T-helper 17 cell (primary cell): ENCODE data around the gene STK39. TPM values are rescaled to one million over a fixed set of nuclear protein-coding genes. Genes with fewer than 3 reads are reported as not detected.

Experiments used
- ATAC-seq: fragments of 150-1000 bp; cut with Tn5 transposase; 2 replicates; pipeline ENCODE4 v1.10.0; 2021; ENCODE audit warnings: mild to moderate bottlenecking, moderate library complexity
- DNase-seq, 3 donors: peaks; one replicate each; pipeline versions ENCODE4 v3.0.0 to v3.0.0-alpha.2; 2020 to 2021
- H3K9me3 ChIP-seq: one replicate; pipeline ENCODE4 v1.7.0; 2013; ENCODE audit warnings: low read length, mild to moderate bottlenecking; ENCODE audit not compliant: control insufficient read depth, poor library complexity, severe bottlenecking
- H3K27ac Mint-ChIP-seq: one replicate; pipeline ENCODE4 v1.8.0; 2022; ENCODE audit warnings: mild to moderate bottlenecking, moderate library complexity, mixed read lengths
- H3K27me3 Mint-ChIP-seq: one replicate; pipeline ENCODE4 v1.8.0; 2022; ENCODE audit warnings: mixed read lengths
- H3K36me3 Mint-ChIP-seq: one replicate; pipeline ENCODE4 v1.8.0; 2022; ENCODE audit warnings: low read depth, mixed read lengths
- H3K4me1 Mint-ChIP-seq: one replicate; pipeline ENCODE4 v1.8.0; 2022; ENCODE audit warnings: mild to moderate bottlenecking, mixed read lengths
- H3K4me3 Mint-ChIP-seq: one replicate; pipeline ENCODE4 v1.8.0; 2022; ENCODE audit warnings: mild to moderate bottlenecking, moderate library complexity, mixed read lengths
- total RNA-seq, 4 donors: library from RNA in 2 of 4; stranded (reverse) in 2 of 4; gene quantifications; one replicate each; pipeline ENCODE4 v1.2.3 and lab custom pipeline; 2022 to 2026

Gene STK39
- total RNA-seq, 2 donors from 2014 or later, result 24.1 to 26.1 TPM

DNA sequence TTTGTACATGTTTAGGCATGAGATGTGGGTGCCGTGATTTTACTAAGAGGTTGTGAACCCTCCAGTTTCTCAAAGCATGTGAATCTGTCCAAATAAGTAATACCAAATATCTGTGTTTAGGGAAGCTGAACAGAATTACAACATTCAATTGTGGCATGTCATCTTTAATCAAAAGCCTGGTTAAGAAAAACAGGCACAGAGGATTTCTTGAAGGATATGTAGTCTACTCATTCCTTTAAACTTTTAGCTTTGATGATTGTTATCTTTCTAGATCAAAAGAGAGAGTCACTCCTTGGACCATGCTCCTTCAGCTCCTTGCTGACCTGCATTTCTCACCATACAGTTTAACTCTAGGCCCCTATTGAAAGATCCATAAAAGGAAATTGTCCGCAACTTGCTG lies 296.8 kb downstream of the STK39 start:
- ATAC-seq (no peak), DNase-seq (no peak)
- Mint-ChIP-seq H3K27ac (no peak overlapping the region), H3K4me3 (no peak overlapping the region), H3K36me3 (peaks cover 3% of the 10 kb centered on the region), H3K4me1 (no peaks in the 10 kb centered on the region), H3K27me3 (no peaks in the 10 kb centered on the region)
- H3K9me3 ChIP-seq, result no peaks in the 10 kb centered on the region

DNA sequence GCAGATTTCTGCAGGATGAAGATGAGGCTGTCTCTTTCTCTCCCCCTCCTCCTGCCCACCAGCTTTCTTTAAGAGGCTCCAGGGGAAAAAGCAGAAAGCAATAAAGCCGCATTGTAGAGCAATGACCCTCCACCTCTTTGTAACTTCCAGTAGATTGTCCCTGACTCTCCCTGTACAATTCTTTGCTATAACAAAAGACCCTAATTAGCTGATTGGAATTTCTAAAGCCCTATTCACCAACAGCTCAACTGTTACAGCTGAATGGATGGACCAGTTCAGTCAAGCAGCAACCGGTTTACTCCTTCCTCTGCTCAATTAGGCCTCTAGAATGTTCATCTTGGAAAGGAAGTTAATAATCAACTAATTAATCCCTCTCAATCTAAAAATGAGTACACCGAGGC lies 301.0 kb downstream of the STK39 start:
- Mint-ChIP-seq H3K27ac (no peak overlapping the region), H3K4me1 (no peaks in the 10 kb centered on the region), H3K36me3 (no peaks in the 10 kb centered on the region), H3K27me3 (peaks cover 5% of the 10 kb centered on the region), H3K4me3 (no peak overlapping the region)
- no peaks in the 10 kb centered on the region for H3K9me3 ChIP-seq
- DNase-seq (no peak), ATAC-seq (no peak)

- ATAC-seq (no peak), DNase-seq (no peak)
- Mint-ChIP-seq H3K36me3 (no peaks in the 10 kb centered on the region), H3K27ac (no peak overlapping the region), H3K4me3 (no peak overlapping the region), H3K27me3 (peaks cover 8% of the 10 kb centered on the region), H3K4me1 (no peaks in the 10 kb centered on the region)
- H3K9me3 ChIP-seq, result no peaks in the 10 kb centered on the region
Observed at GRCh38 chr2:167945660-167946368, 301.6 kb downstream of the STK39 start.

- Mint-ChIP-seq H3K27ac (no peak overlapping the region), H3K4me3 (no peak overlapping the region), H3K4me1 (no peaks in the 10 kb centered on the region), H3K36me3 (no peaks in the 10 kb centered on the region), H3K27me3 (peaks cover 16% of the 10 kb centered on the region)
- no peak for ATAC-seq
- no peak for DNase-seq
- H3K9me3 ChIP-seq, result no peaks in the 10 kb centered on the region
Observed at GRCh38 chr2:167944825-167945659, 302.4 kb downstream of the STK39 start.

GRCh38 chr2:167943897-167944296 lies 303.5 kb downstream of the STK39 start:
- no peaks in the 10 kb centered on the region for H3K9me3 ChIP-seq
- no peak for ATAC-seq
- no peak for DNase-seq
- H3K27ac Mint-ChIP-seq, result no peak overlapping the region
- no peak overlapping the region for H3K4me3 Mint-ChIP-seq
- no peaks in the 10 kb centered on the region for H3K36me3 Mint-ChIP-seq
- no peaks in the 10 kb centered on the region for H3K4me1 Mint-ChIP-seq
- peaks cover 26% of the 10 kb centered on the region for H3K27me3 Mint-ChIP-seq

DNA sequence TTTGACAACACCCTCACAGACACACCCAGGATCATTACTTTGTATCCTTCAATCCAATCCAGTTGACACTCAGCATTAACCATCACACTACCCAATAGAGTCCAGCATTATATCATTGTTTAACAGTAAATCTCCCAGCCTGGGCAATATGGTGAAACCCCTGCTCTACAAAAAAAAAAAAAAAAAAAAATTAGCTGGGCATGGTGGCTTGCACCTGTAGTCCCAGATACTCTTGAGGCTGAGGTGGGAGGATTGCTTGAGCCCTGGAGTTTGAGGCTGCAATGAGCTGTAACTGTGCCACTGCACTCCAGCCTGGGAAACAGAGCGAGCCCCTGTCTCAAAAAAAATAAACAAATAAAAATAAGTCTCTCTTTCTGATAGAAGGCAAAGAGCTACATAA lies 304.0 kb downstream of the STK39 start:
- Mint-ChIP-seq H3K36me3 (no peaks in the 10 kb centered on the region), H3K27ac (no peak overlapping the region), H3K4me3 (no peak overlapping the region), H3K27me3 (peaks cover 31% of the 10 kb centered on the region), H3K4me1 (no peaks in the 10 kb centered on the region)
- ATAC-seq, result no peak
- no peak for DNase-seq
- no peaks in the 10 kb centered on the region for H3K9me3 ChIP-seq

GRCh38 chr2:167942366-167943081 lies 304.9 kb downstream of the STK39 start:
- Mint-ChIP-seq H3K4me3 (no peak overlapping the region), H3K27me3 (peaks cover 31% of the 10 kb centered on the region), H3K36me3 (no peaks in the 10 kb centered on the region), H3K27ac (no peak overlapping the region), H3K4me1 (no peaks in the 10 kb centered on the region)
- no peaks in the 10 kb centered on the region for H3K9me3 ChIP-seq
- ATAC-seq (no peak), DNase-seq (no peak)

DNA sequence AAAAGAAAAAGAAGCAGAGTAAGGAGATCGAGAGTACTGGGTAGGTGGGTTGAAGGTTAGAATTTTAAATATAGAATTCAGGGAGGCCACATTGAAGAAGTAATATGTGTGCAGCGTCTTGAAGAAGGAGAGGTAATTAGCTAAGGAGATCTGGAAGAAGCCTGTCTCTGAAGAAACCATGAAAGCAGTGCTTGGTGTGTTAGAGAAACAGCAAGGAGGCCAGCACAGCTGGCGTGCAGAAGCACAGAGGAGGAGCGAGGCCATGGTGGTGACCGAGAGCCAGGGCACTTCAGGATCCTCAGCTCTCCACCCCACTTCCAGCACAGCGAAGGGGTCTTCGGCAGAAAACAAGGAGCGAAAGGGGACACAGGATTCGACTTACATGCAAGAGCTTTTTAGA lies 305.8 kb downstream of the STK39 start:
- ATAC-seq, result no peak
- H3K27me3 Mint-ChIP-seq, result peaks cover 31% of the 10 kb centered on the region
- no peaks in the 10 kb centered on the region for H3K9me3 ChIP-seq
- H3K27ac Mint-ChIP-seq, result no peak overlapping the region
- H3K4me1 Mint-ChIP-seq, result no peaks in the 10 kb centered on the region
- no peak overlapping the region for H3K4me3 Mint-ChIP-seq
- no peaks in the 10 kb centered on the region for H3K36me3 Mint-ChIP-seq
- DNase-seq, result no peak

DNA sequence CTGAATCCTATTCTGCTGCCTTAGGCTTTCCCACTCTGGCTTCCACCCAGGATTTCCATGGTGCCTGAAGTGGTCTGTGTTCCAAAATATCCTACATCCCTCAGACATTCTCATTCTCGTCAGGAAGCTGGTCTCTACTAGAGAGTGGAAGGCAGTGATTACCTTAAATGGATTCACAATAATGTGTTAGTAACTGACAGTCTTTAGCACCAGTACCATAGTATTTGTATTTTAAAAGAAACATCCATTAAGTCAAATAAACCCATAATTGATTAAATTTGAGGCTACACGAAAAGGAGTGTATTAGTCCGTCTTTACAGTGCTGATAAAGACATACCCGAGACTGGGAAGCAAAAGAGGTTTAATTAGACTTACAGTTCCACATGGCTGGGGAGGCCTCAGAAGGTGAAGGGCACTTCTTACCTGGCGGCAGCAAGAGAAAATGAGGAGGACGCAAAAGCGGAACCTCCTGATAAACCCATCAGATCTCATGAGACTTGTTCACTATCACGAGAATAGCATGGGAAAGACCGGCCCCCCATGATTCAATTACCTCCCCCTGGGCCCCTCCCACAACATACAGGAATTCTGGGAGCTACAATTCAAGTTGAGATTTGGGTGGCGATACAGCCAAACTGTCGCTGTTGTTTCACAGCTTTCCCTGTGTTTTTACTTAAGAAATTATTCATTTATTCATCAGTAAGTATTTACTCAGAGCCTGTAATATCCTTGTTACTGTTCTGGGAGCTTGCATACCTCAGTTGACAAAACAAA lies 306.5 kb downstream of the STK39 start:
- Mint-ChIP-seq H3K27me3 (peaks cover 31% of the 10 kb centered on the region), H3K4me1 (no peaks in the 10 kb centered on the region), H3K4me3 (no peak overlapping the region), H3K27ac (no peak overlapping the region), H3K36me3 (no peaks in the 10 kb centered on the region)
- no peak for ATAC-seq
- H3K9me3 ChIP-seq, result no peaks in the 10 kb centered on the region
- no peak for DNase-seq

- DNase-seq (no peak), ATAC-seq (no peak)
- peaks cover 31% of the 10 kb centered on the region for H3K27me3 Mint-ChIP-seq
- no peaks in the 10 kb centered on the region for H3K4me1 Mint-ChIP-seq
- no peak overlapping the region for H3K4me3 Mint-ChIP-seq
- H3K36me3 Mint-ChIP-seq, result no peaks in the 10 kb centered on the region
- H3K27ac Mint-ChIP-seq, result no peak overlapping the region
- H3K9me3 ChIP-seq, result no peaks in the 10 kb centered on the region
Observed at GRCh38 chr2:167940346-167940725, 307.1 kb downstream of the STK39 start.

DNA sequence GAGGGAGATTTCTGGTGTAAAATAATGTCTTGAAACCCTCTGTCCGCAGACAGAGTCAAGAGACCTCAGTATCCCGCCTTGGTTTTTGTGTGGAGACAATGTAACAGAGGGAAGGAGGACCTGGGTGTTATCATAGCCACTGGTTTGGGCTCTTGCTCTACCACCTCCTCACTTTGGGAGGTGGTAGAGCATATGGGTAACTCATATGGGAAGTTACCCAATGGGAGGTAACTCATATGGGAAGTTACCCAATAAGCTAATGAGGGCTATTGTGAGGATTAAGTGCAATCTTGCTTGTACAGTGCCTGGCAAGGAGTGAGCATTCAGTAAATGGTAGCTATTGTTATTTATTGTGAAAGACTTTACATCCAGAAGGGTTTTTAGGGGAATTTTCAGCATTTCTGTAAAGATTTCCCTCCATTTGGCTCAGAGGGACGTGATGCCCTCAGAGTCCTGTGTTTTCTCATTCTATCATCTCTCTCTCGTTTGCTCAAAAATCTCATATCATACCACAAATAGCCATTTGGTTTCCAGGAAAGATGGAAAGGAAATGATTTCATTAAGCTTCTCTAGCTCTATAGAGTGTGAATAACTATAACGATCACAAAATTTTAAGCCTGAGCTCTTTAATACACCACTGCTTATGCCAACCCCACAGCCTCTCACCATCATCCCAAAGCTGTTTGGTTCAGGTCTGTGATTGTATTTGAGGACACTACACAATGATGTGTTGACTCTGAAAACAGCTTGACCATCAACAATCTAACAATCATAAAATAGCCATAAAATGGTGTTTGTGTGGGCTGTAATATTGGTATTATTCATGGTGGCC lies 307.7 kb downstream of the STK39 start:
- Mint-ChIP-seq H3K4me1 (no peaks in the 10 kb centered on the region), H3K27me3 (peaks cover 31% of the 10 kb centered on the region), H3K27ac (no peak overlapping the region), H3K4me3 (no peak overlapping the region), H3K36me3 (no peaks in the 10 kb centered on the region)
- DNase-seq (no peak), ATAC-seq (no peak)
- H3K9me3 ChIP-seq, result no peaks in the 10 kb centered on the region

DNA sequence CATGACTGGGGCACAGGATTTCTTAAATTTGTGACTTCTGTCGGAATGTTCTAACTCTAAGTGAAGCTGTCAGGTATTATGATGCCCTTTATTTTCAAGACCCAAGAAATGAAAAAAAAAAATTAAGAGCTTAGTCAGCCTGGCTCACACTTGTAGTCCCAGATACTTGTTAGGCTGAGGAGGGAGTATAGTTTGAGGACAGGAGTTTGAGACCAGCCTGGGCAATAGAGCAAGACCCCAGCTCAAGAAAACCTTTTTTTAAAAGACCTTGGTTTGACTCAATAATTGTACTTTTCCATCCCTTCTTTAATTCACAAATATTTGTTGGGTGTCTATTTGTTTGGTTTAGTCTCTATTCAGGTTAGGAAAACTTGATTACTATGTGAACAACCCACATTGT lies 310.0 kb downstream of the STK39 start:
- H3K9me3 ChIP-seq, result no peaks in the 10 kb centered on the region
- Mint-ChIP-seq H3K36me3 (no peaks in the 10 kb centered on the region), H3K4me3 (no peak overlapping the region), H3K27ac (no peak overlapping the region), H3K27me3 (peaks cover 38% of the 10 kb centered on the region), H3K4me1 (no peaks in the 10 kb centered on the region)
- DNase-seq (no peak), ATAC-seq (no peak)
